K562 (cell line): Measurements from ENCODE around the gene CPNE6. TPM values are rescaled to one million over a fixed set of nuclear protein-coding genes. Genes with fewer than 3 reads are reported as not detected.

Source experiments
- CTCFL ChIP-seq: IDR thresholded peaks from 2 replicates; pipeline ENCODE4 v1.6.1; 2011; ENCODE audit warnings: borderline replicate concordance, low read depth, mild to moderate bottlenecking, moderate library complexity, low read length; ENCODE audit not compliant: insufficient read depth, poor library complexity, severe bottlenecking
- ESRRA ChIP-seq: fragments of 450-650 bp; IDR thresholded peaks from 2 replicates; pipeline ENCODE4 v1.6.1; 2014; ENCODE audit warnings: low read depth, mild to moderate bottlenecking, moderate library complexity, borderline replicate concordance
- FOXA3 ChIP-seq, 2 experiments: fragments of 450-650 bp in 1 of 2; sonication (generic) in 1 of 2; formaldehyde crosslinking; IDR thresholded peaks in 1 of 2; conservative IDR thresholded peaks in 1 of 2; 2 replicates each; pipeline versions ENCODE4 v1.4.0 to v1.8.0; 2020 to 2022; ENCODE audit warnings: mild to moderate bottlenecking in 2 of 2, missing genetic modification reagents in 1 of 2
- FOXK1 ChIP-seq: sonication (generic); formaldehyde crosslinking; IDR thresholded peaks from 2 replicates; pipeline ENCODE4 v1.8.0; 2022; ENCODE audit warnings: missing genetic modification reagents, mild to moderate bottlenecking, borderline replicate concordance
- FOXK2 ChIP-seq, 2 experiments: fragments of 450-650 bp; IDR thresholded peaks in 1 of 2; conservative IDR thresholded peaks in 1 of 2; 2 replicates each; pipeline ENCODE4 v1.6.1; 2016; ENCODE audit warnings: low read depth in 2 of 2, mild to moderate bottlenecking in 1 of 2
- MLX ChIP-seq, 2 experiments: fragments of 450-650 bp in 1 of 2; sonication (generic) in 1 of 2; formaldehyde crosslinking; conservative IDR thresholded peaks; 2 replicates each; pipeline versions ENCODE4 v1.4.0 to v1.8.1; 2020 to 2022; ENCODE audit warnings: mild to moderate bottlenecking in 1 of 2, missing genetic modification reagents in 1 of 2
- MTA1 ChIP-seq: fragments of 450-650 bp; IDR thresholded peaks from 2 replicates; pipeline ENCODE4 v1.6.1; 2017; ENCODE audit warnings: borderline replicate concordance
- MTA2 ChIP-seq: fragments of 450-650 bp; IDR thresholded peaks from 2 replicates; pipeline ENCODE4 v1.6.1; 2016; ENCODE audit warnings: low read depth
- PYGO2 ChIP-seq: fragments of 450-650 bp; IDR thresholded peaks from 2 replicates; pipeline ENCODE4 v1.6.1; 2016; ENCODE audit warnings: mild to moderate bottlenecking, missing genetic modification characterization, moderate library complexity, missing compliant biosample characterization
- SETDB1 ChIP-seq: IDR thresholded peaks from one replicate; pipeline ENCODE4 v1.6.1; 2012; ENCODE audit warnings: low read length, control low read depth, inconsistent platforms
- SMARCA4 ChIP-seq: fragments of 450-650 bp; IDR thresholded peaks from 2 replicates; pipeline ENCODE4 v1.6.1; 2016
- SPI1 ChIP-seq: IDR thresholded peaks from 2 replicates; pipeline ENCODE4 v1.6.1; 2011; ENCODE audit warnings: low read depth, low read length, control low read depth, borderline replicate concordance
- TFE3 ChIP-seq: fragments of 450-650 bp; formaldehyde crosslinking; IDR thresholded peaks from 2 replicates; pipeline ENCODE4 v1.4.0; 2020; ENCODE audit warnings: mild to moderate bottlenecking, mixed read lengths
- ZNF224 ChIP-seq: sonication (generic); formaldehyde crosslinking; IDR thresholded peaks from 2 replicates; pipeline ENCODE4 v1.8.0; 2022; ENCODE audit warnings: mild to moderate bottlenecking, missing genetic modification reagents
- ZNF24 ChIP-seq: fragments of 450-650 bp; IDR thresholded peaks from 2 replicates; pipeline ENCODE4 v1.6.1; 2016
- polyA plus RNA-seq, 8 experiments: library from polyadenylated mRNA; depleted of rRNA in 4 of 8; stranded (reverse) in 5 of 8; unstranded in 3 of 8; fragments of >200 nt; fragmentation: Nextera tagmentation in 2 of 8; fragmentation: Illumina TruSeq in 1 of 8; extraction: Ambion mirVana in 2 of 8; extraction: Trizol in 1 of 8; gene quantifications; 2 replicates each; pipeline versions ENCODE4 v1.2.1 to v1.2.3, GENCODE V29; 2011 to 2014; ENCODE audit warnings: inconsistent platforms in 1 of 8, missing spikeins in 1 of 8
- total RNA-seq, 7 experiments: library from RNA; depleted of rRNA in 6 of 7; stranded (reverse); fragments of >200 nt in 6 of 7; fragmentation: Illumina TruSeq in 2 of 7; extraction: Trizol in 2 of 7; gene quantifications; 2 replicates each; pipeline versions ENCODE4 v1.2.1 to v1.2.3, GENCODE V29; 2011 to 2021; ENCODE audit warnings: low replicate concordance in 1 of 7
- TF ChIP-seq, protein P1 (sequence below): fragments of 250-450 bp; sonication (Bioruptor Pico); IDR thresholded peaks from 2 replicates; pipeline ENCODE4 v1.8.0; 2022; ENCODE audit warnings: moderate library complexity, mild to moderate bottlenecking, inconsistent platforms
- TF ChIP-seq, protein P2 (sequence below), 2 experiments: IDR thresholded peaks; 2 replicates each; pipeline ENCODE4 v1.6.1; 2011; ENCODE audit warnings: borderline replicate concordance in 1 of 2, control low read depth in 1 of 2, low read depth in 1 of 2, low read length in 1 of 2, mild to moderate bottlenecking in 1 of 2, mixed read lengths in 1 of 2, moderate library complexity in 1 of 2; ENCODE audit not compliant: insufficient read depth in 1 of 2, insufficient read length in 1 of 2, poor library complexity in 1 of 2, severe bottlenecking in 1 of 2; ENCODE audit errors: extremely low read depth in 1 of 2
- TF ChIP-seq, protein P3 (sequence below): fragments of 450-650 bp; formaldehyde crosslinking; IDR thresholded peaks from 2 replicates; pipeline ENCODE4 v1.4.0; 2020; ENCODE audit warnings: mild to moderate bottlenecking, moderate library complexity

The CPNE6 gene
- total and polyA plus RNA-seq, 9 of the 15 experiments (the other 6 are each of a cell fraction or from before 2014, with no cell fraction given): not detected

DNA sequence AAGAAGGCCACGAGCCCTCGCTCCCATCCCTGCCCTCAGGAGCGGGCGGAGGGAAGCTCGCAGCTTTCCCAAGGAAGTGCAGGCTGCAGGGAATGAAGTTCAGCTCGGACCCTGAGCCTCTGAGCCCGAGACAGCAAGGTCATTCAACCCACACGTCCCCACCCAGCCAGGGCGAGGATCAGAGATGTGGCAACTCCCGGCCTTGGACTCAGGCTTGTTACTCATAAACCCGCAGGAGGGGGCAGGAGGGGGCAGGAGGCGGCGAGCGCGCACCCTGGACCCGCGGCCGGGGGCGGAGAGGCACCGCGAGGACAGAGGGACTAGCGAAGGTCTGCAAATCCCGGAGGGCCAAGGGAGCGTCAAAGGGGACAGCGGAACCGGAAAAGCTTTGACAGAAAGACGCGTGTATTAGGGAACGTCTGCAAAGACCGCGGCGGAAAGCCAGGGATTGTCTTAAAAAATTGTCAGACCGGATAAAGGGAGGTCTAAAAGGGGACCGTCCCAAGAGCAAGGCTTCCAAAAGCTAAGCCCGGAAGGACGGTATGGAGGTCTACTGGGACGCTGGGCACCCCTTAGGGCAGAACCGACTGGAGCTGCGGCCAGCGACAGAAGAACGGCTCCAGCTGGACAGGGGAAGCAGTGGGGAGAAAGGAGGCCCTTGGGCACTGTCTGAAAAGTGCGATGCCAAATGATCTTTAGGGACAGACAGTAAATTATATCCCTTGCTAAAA is 42.6 kb downstream of the CPNE6 start (continued):
- TF ChIP-seq, protein P1, sequence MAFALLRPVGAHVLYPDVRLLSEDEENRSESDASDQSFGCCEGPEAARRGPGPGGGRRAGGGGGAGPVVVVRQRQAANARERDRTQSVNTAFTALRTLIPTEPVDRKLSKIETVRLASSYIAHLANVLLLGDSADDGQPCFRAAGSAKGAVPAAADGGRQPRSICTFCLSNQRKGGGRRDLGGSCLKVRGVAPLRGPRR: no peak
- no peak for TF ChIP-seq FOXA3 (CRISPR knock-in tag; conservative IDR thresholded peaks at IDR 0.05 in 1 of 2, IDR thresholded peaks at IDR 0.05 in 1 of 2)
- no peak for TF ChIP-seq TFE3 (CRISPR knock-in tag)
- TF ChIP-seq MTA2: no peak
- TF ChIP-seq SMARCA4: no peak; the same call in 1 of the 2 replicates
- 0 out of 2 replicates have a peak, but pooled peaks have one; percentile 1 for TF ChIP-seq MTA1
- TF ChIP-seq PYGO2 (tag): no peak
- TF ChIP-seq, protein P2, sequence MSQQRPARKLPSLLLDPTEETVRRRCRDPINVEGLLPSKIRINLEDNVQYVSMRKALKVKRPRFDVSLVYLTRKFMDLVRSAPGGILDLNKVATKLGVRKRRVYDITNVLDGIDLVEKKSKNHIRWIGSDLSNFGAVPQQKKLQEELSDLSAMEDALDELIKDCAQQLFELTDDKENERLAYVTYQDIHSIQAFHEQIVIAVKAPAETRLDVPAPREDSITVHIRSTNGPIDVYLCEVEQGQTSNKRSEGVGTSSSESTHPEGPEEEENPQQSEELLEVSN (IDR thresholded peaks at IDR 0.05; ENCODE audit: borderline replicate concordance in 1 of 2, extremely low read depth in 1 of 2, insufficient read depth in 1 of 2, insufficient read length in 1 of 2, low read depth in 1 of 2, low read length in 1 of 2, poor library complexity in 1 of 2, severe bottlenecking in 1 of 2): peak in 1 of 2 experiments; percentile 28
- TF ChIP-seq ESRRA: peak; percentile 70
- no peak for TF ChIP-seq SPI1
- TF ChIP-seq SETDB1: no peak
- peak; percentile 43 to 50; a peak in 2 of 4 replicates for TF ChIP-seq FOXK2 (conservative IDR thresholded peaks at IDR 0.05 in 1 of 2, IDR thresholded peaks at IDR 0.05 in 1 of 2; ENCODE audit: low read depth in 2 of 2)
- no peak for TF ChIP-seq ZNF24
- no peak for TF ChIP-seq ZNF224 (CRISPR knock-in tag)
- TF ChIP-seq, protein P3, sequence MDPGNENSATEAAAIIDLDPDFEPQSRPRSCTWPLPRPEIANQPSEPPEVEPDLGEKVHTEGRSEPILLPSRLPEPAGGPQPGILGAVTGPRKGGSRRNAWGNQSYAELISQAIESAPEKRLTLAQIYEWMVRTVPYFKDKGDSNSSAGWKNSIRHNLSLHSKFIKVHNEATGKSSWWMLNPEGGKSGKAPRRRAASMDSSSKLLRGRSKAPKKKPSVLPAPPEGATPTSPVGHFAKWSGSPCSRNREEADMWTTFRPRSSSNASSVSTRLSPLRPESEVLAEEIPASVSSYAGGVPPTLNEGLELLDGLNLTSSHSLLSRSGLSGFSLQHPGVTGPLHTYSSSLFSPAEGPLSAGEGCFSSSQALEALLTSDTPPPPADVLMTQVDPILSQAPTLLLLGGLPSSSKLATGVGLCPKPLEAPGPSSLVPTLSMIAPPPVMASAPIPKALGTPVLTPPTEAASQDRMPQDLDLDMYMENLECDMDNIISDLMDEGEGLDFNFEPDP (CRISPR knock-in tag): no peak
- no peak for TF ChIP-seq CTCFL
- no peak for TF ChIP-seq FOXK1
- TF ChIP-seq MLX (CRISPR knock-in tag; conservative IDR thresholded peaks at IDR 0.05): no peak
